ENCODE results near the gene DEFB131B. TPM values are rescaled to one million over a fixed set of nuclear protein-coding genes. Genes with fewer than 3 reads are reported as not detected.

DEFB131B gene
- total RNA-seq, 2 donors from 2014 or later = not detected

- H3K4me1 ChIP-seq (ENCODE audit: control insufficient read depth in 1 of 2, low read depth in 2 of 2) = peaks cover 32 to 69% of the 10 kb centered on the region in 2 donors
- TF ChIP-seq CTCF (IDR thresholded peaks at IDR 0.05) = no peak
- ATAC-seq (ENCODE audit: insufficient number of reproducible peaks, low FRiP score, low read depth) = no peak
These were observed 52.4 kb downstream of the DEFB131B start for GRCh38 chr11:71930556-71931244.

GRCh38 chr11:71931245-71931602, 53.0 kb downstream of the DEFB131B start:
- Histone ChIP-seq H3K27me3 (replicated peaks; ENCODE audit: insufficient read depth) (no peaks in the 10 kb centered on the region), H3K4me1 (ENCODE audit: control insufficient read depth in 1 of 2, low read depth in 2 of 2) (peaks cover 32 to 69% of the 10 kb centered on the region in 2 donors), H3K36me3 (no peaks in the 10 kb centered on the region), H3K27ac (peak overlapping the region; percentile 47 to 64), H3K4me3 (peak overlapping the region; percentile 35), H3K9me3 (no peaks in the 10 kb centered on the region)
- no peak for DNase-seq (ENCODE audit: low spot score)
- no peak for TF ChIP-seq CTCF (IDR thresholded peaks at IDR 0.05)
- no peak for ATAC-seq (ENCODE audit: insufficient number of reproducible peaks, low FRiP score, low read depth)

More at GRCh38 chr11:71930556-71931244, 52.4 kb downstream of the DEFB131B start:
- DNase-seq (ENCODE audit: low spot score) = no peak
- peak overlapping the region; percentile 24 for H3K4me3 ChIP-seq
- no peaks in the 10 kb centered on the region for H3K9me3 ChIP-seq
- H3K27me3 ChIP-seq (replicated peaks; ENCODE audit: insufficient read depth) = no peaks in the 10 kb centered on the region
- no peaks in the 10 kb centered on the region for H3K36me3 ChIP-seq
- H3K27ac ChIP-seq = peak overlapping the region; percentile 47 to 64

DNA sequence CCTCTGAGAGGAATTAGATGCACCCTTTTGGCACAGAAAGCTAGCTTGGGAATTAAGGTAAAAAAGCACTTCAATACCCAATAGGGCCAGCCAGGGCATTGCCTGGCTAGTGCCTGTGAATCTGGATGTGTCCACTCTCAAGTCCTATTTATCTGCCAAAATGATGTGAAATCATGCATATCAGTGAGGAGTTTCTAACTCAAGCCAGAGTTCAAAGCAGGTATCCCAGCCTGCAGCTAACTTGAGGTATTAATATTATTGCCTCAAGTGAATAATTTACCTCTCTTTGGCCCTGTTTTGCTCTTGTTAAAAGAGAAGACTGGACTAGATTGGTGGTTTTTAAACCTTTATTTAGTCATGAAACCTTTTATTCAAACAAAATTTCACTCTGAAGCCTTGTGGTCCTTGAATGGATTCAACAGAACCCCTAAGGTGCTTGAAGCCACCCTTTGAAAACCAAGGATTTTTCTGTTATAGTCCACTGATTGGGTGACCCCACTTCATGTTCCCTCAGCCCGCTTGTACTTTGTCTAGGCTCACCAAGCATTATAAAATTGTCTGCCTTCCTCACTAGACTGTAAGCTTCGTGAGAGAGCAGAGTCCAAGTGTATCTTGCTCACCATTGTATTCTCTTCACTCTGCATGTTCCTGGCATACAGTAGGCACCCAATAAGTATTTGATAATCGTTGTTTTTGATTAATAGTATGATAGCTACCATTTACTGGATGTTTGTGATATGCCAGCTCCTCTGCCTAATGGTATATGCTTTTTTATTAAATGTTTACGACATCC, 55.1 kb downstream of the DEFB131B start:
- Histone ChIP-seq H3K4me1 (ENCODE audit: control insufficient read depth in 1 of 2, low read depth in 2 of 2) (peaks cover 39 to 77% of the 10 kb centered on the region in 2 donors), H3K4me3 (no peak overlapping the region), H3K36me3 (no peaks in the 10 kb centered on the region), H3K27ac (peak overlapping the region in 1 of 2 donors; percentile 13), H3K27me3 (replicated peaks; ENCODE audit: insufficient read depth) (no peaks in the 10 kb centered on the region), H3K9me3 (no peaks in the 10 kb centered on the region)
- TF ChIP-seq CTCF (IDR thresholded peaks at IDR 0.05) = no peak
- DNase-seq (ENCODE audit: low spot score) (no peak), ATAC-seq (ENCODE audit: insufficient number of reproducible peaks, low FRiP score, low read depth) (no peak)

Other genes starting within 250 kb of the DEFB131B start
- gene DEFB108B, start 45.3 kb upstream of the DEFB131B start, total RNA-seq = not detected
- 1 to 10 TPM; 6.0 to 7.7 TPM for gene XNDC1N, start 50.1 kb downstream of the DEFB131B start, total RNA-seq
- 10 to 100 TPM; 50.2 to 74.6 TPM for gene RNF121, start 50.6 kb downstream of the DEFB131B start, total RNA-seq
- 10 to 100 TPM; 20.2 to 32.2 TPM for gene IL18BP, start 120.5 kb downstream of the DEFB131B start, total RNA-seq
- gene NUMA1, start 202.1 kb downstream of the DEFB131B start, total RNA-seq = 100 to 1,000 TPM; 282 to 286 TPM
- gene LRRC51, start 202.4 kb downstream of the DEFB131B start, total RNA-seq = 10 to 100 TPM in 1 of 2 donors, 1 to 10 TPM in 1; 6.1 to 24.0 TPM
- 10 to 100 TPM; 68.1 to 94.4 TPM for gene LAMTOR1, start 224.8 kb downstream of the DEFB131B start, total RNA-seq
- not detected for gene TOMT, start 227.5 kb downstream of the DEFB131B start, total RNA-seq
- 10 to 100 TPM in 1 of 2 donors, 1 to 10 TPM in 1; 9.8 to 24.2 TPM for gene ANAPC15, start 234.2 kb downstream of the DEFB131B start, total RNA-seq

Data from thoracic aorta (tissue), 2 donors.